ENCODE data around the gene SF1.

DNA sequence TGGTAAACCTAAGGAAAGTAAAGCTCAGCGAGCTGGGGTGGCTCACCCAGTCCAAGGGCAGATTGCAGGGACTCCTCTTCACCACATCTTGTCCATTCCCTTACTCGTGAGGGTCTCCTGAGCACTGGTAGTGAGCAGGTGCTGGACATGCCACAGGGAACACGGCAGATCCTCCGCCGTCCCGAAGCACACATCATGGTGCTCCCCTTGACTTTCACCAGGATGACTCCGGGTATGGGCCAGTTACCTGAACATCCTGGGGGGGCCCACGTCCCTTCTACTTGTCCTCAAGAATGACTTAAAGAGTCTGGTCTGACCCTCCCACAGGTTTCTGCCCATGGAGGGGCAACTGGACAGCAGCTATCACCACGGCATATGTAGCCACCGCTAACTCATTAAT, 8.0 kb upstream of the SF1 start:
- TF ChIP-seq SUZ12 (IDR thresholded peaks at IDR 0.05; ENCODE audit: extremely low read depth, insufficient read depth, insufficient read length), result no peak
- TF ChIP-seq ZNF274 (IDR thresholded peaks at IDR 0.05; ENCODE audit: low read depth, low read length), result no peak
